Activated T-cell treated with anti-CD3 and anti-CD28 coated beads for 4 hours (primary cell): ENCODE results near the gene RPL36A.

Source experiments
- DNase-seq: peaks from one replicate; pipeline ENCODE4 v3.0.0-alpha.2; 2020

The RPL36A gene

GRCh38 chrX:101393530-101394305, 2.9 kb downstream of the RPL36A start:
- DNase-seq = no peak

GRCh38 chrX:101394372-101394771, 3.6 kb downstream of the RPL36A start:
- no peak for DNase-seq

- no peak for DNase-seq
These were observed 5.0 kb downstream of the RPL36A start for GRCh38 chrX:101395789-101396188.

- no peak for DNase-seq
These were observed 7.0 kb downstream of the RPL36A start for GRCh38 chrX:101397779-101398178.

- DNase-seq = no peak
These were observed 7.9 kb downstream of the RPL36A start for GRCh38 chrX:101398694-101399093.

- no peak for DNase-seq
These were observed 9.0 kb downstream of the RPL36A start for GRCh38 chrX:101399825-101400224.

- DNase-seq = no peak
These were observed 16.4 kb downstream of the RPL36A start for GRCh38 chrX:101407167-101407747.

- peak; percentile 81 for DNase-seq
These were observed 17.1 kb downstream of the RPL36A start, which contains the start of the genes GLA and HNRNPH2 for GRCh38 chrX:101407748-101408531. TSS of gene GLA (minus strand) at chrX:101407925. CDS start at chrX:101407903, 22 bp downstream. TSS of gene HNRNPH2 (plus strand) at chrX:101408222. CDS start at chrX:101411989, 3,767 bp downstream.

GRCh38 chrX:101408532-101408841, 17.7 kb downstream of the RPL36A start:
- DNase-seq = no peak

- DNase-seq = no peak
These were observed 18.2 kb downstream of the RPL36A start for GRCh38 chrX:101409043-101409442.

- no peak for DNase-seq
These were observed 19.6 kb downstream of the RPL36A start for GRCh38 chrX:101410461-101410860.

GRCh38 chrX:101411984-101412383, 21.2 kb downstream of the RPL36A start:
- no peak for DNase-seq

GRCh38 chrX:101415180-101416145, 24.7 kb downstream of the RPL36A start:
- no peak for DNase-seq

- DNase-seq = no peak
These were observed 25.9 kb downstream of the RPL36A start for GRCh38 chrX:101416691-101417090.

- DNase-seq = no peak
These were observed 26.4 kb downstream of the RPL36A start for GRCh38 chrX:101417190-101417589.

GRCh38 chrX:101417981-101418841, 27.4 kb downstream of the RPL36A start:
- DNase-seq = no peak

GRCh38 chrX:101419489-101419888, 28.7 kb downstream of the RPL36A start:
- DNase-seq = no peak

- DNase-seq = no peak
These were observed 37.1 kb downstream of the RPL36A start for GRCh38 chrX:101427954-101428353.

- DNase-seq = no peak
These were observed 39.1 kb downstream of the RPL36A start for GRCh38 chrX:101429934-101430333.

- no peak for DNase-seq
These were observed 39.8 kb downstream of the RPL36A start for GRCh38 chrX:101430457-101431078.

- DNase-seq = no peak
These were observed 51.3 kb downstream of the RPL36A start for GRCh38 chrX:101442085-101442484.
